Thyroid gland (tissue), 4 donors: ENCODE measurements around the gene MAD1L1.

Experiments
- POLR2A ChIP-seq, 2 donors: fragments of 450-650 bp; IDR thresholded peaks; one replicate each; pipeline ENCODE4 v1.6.1; 2017; ENCODE audit warnings: antibody characterized with exemption in 2 of 2, mild to moderate bottlenecking in 2 of 2, moderate library complexity in 1 of 2
- TF ChIP-seq, protein P1 (sequence below), 6 experiments: fragments of 200-600 bp in 3 of 6; fragments of 450-650 bp in 3 of 6; sonication (generic) in 3 of 6; IDR thresholded peaks; one replicate each; pipeline ENCODE4 v1.5.1; 2016 to 2019; ENCODE audit warnings: antibody characterized with exemption in 6 of 6, mild to moderate bottlenecking in 2 of 6, inconsistent platforms in 1 of 6, moderate library complexity in 1 of 6

DNA sequence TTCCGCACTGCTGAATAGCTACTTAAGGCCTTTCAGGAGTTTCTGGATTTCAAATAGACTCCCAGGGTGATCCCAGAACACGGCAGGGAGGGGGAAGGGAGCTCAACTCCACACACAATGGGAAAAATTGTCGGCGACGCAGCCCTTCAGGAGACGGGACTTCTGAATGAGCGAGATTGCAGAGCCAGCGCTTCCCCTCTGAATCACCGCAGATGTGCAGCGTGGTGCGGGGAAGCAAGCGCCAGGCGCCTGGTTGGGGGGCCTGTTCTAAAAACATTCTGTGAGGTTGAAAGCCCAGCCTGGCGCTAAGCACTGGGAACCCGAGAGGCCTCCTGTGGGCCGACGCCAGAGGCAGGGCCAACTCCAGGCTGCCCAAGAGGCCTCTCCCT, 163.3 kb downstream of the MAD1L1 start:
- no peak for TF ChIP-seq POLR2A (IDR thresholded peaks at IDR 0.05)
- TF ChIP-seq, protein P1, sequence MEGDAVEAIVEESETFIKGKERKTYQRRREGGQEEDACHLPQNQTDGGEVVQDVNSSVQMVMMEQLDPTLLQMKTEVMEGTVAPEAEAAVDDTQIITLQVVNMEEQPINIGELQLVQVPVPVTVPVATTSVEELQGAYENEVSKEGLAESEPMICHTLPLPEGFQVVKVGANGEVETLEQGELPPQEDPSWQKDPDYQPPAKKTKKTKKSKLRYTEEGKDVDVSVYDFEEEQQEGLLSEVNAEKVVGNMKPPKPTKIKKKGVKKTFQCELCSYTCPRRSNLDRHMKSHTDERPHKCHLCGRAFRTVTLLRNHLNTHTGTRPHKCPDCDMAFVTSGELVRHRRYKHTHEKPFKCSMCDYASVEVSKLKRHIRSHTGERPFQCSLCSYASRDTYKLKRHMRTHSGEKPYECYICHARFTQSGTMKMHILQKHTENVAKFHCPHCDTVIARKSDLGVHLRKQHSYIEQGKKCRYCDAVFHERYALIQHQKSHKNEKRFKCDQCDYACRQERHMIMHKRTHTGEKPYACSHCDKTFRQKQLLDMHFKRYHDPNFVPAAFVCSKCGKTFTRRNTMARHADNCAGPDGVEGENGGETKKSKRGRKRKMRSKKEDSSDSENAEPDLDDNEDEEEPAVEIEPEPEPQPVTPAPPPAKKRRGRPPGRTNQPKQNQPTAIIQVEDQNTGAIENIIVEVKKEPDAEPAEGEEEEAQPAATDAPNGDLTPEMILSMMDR (IDR thresholded peaks at IDR 0.05), result no peak
